Endothelial cell of umbilical vein (primary cell): ENCODE measurements around the gene F3. TPM values are rescaled to one million over a fixed set of nuclear protein-coding genes. Genes with fewer than 3 reads are reported as not detected.

Source experiments
- BruUV-seq: library from RNA; stranded (reverse); fragments of 400-500 nt; replicated peaks from 2 replicates; lab custom pipeline; 2021; lab: Mats Ljungman, UMichigan
- CTCF ChIA-PET: fragments of 300-600, 350-600 bp; sonication (Branson Sonifier 250); formaldehyde crosslinking; loops from one replicate; lab custom pipeline; 2021; ENCODE audit warnings: antibody characterized with exemption, inconsistent platforms; lab: Charles Lee
- POLR2A ChIA-PET: fragments of 300-600, 350-600 bp; sonication (Branson Sonifier 250); formaldehyde crosslinking; loops from one replicate; lab custom pipeline; 2021; ENCODE audit warnings: antibody characterized with exemption, inconsistent platforms; lab: Charles Lee
- DNase-seq: peaks from one replicate; pipeline ENCODE4 v3.0.0-alpha.2; 2011; ENCODE audit warnings: low read depth, low spot score
- FAIRE-seq: peaks from 2 replicates; lab custom pipeline; 2011; peaks lifted over from hg19 to GRCh38; lab: Jason Lieb, UNC
- H2AFZ ChIP-seq: 2 replicates; pipeline ENCODE4 v1.6.0; 2012; ENCODE audit warnings: low read depth, low read length, control low read depth, inconsistent platforms
- H3K27ac ChIP-seq: 2 replicates; pipeline ENCODE4 v1.5.1; 2011; ENCODE audit warnings: low read depth, mild to moderate bottlenecking, control low read depth, low read length, moderate library complexity; ENCODE audit not compliant: insufficient read depth
- H3K27me3 ChIP-seq, 2 experiments: 2 replicates each; pipeline versions ENCODE4 v1.6.0 to v1.6.1; 2011; ENCODE audit warnings: low read length in 2 of 2, mixed read lengths in 1 of 2; ENCODE audit not compliant: control insufficient read depth in 2 of 2, insufficient read depth in 2 of 2
- H3K36me3 ChIP-seq, 2 experiments: 2 replicates in 1 of 2; 3 replicates in 1 of 2; pipeline ENCODE4 v1.5.1; 2011; ENCODE audit warnings: low read length in 2 of 2, mild to moderate bottlenecking in 1 of 2, moderate library complexity in 1 of 2; ENCODE audit not compliant: control insufficient read depth in 2 of 2, insufficient read depth in 2 of 2; ENCODE audit errors: extremely low read depth in 1 of 2
- H3K4me1 ChIP-seq: 3 replicates; pipeline ENCODE4 v1.5.1; 2011; ENCODE audit warnings: mild to moderate bottlenecking, low read length; ENCODE audit not compliant: control insufficient read depth, insufficient read depth; ENCODE audit errors: extremely low read depth
- H3K4me2 ChIP-seq: 2 replicates; pipeline ENCODE4 v1.6.1; 2011; ENCODE audit warnings: low read length, control low read depth, mixed read lengths; ENCODE audit not compliant: insufficient read depth
- H3K4me3 ChIP-seq, 3 experiments: fragments of 200-600 bp in 1 of 3; sonication (generic), shearing (Covaris generic) in 1 of 3; replicated peaks in 1 of 3; 2 replicates each; pipeline ENCODE4 v1.5.1; 2011 to 2016; ENCODE audit warnings: control low read depth in 3 of 3, low read length in 3 of 3, mild to moderate bottlenecking in 2 of 3, inconsistent platforms in 1 of 3, low read depth in 1 of 3, moderate library complexity in 1 of 3; ENCODE audit not compliant: insufficient read depth in 1 of 3
- H3K79me2 ChIP-seq: 2 replicates; pipeline ENCODE4 v1.6.0; 2012; ENCODE audit warnings: low read length, inconsistent platforms; ENCODE audit not compliant: control insufficient read depth, insufficient read depth
- H3K9ac ChIP-seq: replicated peaks from 2 replicates; pipeline ENCODE3; 2011; ENCODE audit warnings: low read length, control low read depth; ENCODE audit not compliant: insufficient read depth; ENCODE audit errors: extremely low read depth
- H3K9me1 ChIP-seq: replicated peaks from 3 replicates; pipeline ENCODE4 v1.6.0; 2011; ENCODE audit warnings: mild to moderate bottlenecking, low read length; ENCODE audit not compliant: control insufficient read depth, insufficient read depth; ENCODE audit errors: extremely low read depth
- H3K9me3 ChIP-seq: replicated peaks from 2 replicates; pipeline ENCODE4 v1.5.1; 2012; ENCODE audit warnings: low read length, inconsistent platforms; ENCODE audit not compliant: control insufficient read depth, insufficient read depth
- H4K20me1 ChIP-seq: replicated peaks from 2 replicates; pipeline ENCODE3; 2011; ENCODE audit warnings: mild to moderate bottlenecking, low read length; ENCODE audit not compliant: control insufficient read depth, insufficient read depth; ENCODE audit errors: extremely low read depth
- CTCF ChIP-seq, 2 donors: IDR thresholded peaks; 1 replicate in 1 of 2; 2 replicates in 1 of 2; pipeline ENCODE4 v1.5.1; 2011; ENCODE audit warnings: low read length in 2 of 2, mild to moderate bottlenecking in 2 of 2, moderate library complexity in 2 of 2, control low read depth in 1 of 2, inconsistent platforms in 1 of 2, low read depth in 1 of 2; ENCODE audit not compliant: insufficient read depth in 1 of 2; ENCODE audit errors: extremely low read depth in 1 of 2
- EZH2 ChIP-seq: IDR thresholded peaks from 2 replicates; pipeline ENCODE4 v1.6.1; 2012; ENCODE audit warnings: borderline replicate concordance, low read depth, mild to moderate bottlenecking, moderate library complexity, low read length, inconsistent platforms; ENCODE audit not compliant: severe bottlenecking
- FOS ChIP-seq: IDR thresholded peaks from 2 replicates; pipeline ENCODE4 v1.6.1; 2011; ENCODE audit warnings: mild to moderate bottlenecking, low read length, moderate library complexity, borderline replicate concordance; ENCODE audit not compliant: insufficient read depth
- GATA2 ChIP-seq: IDR thresholded peaks from 2 replicates; pipeline ENCODE4 v1.7.0; 2011; ENCODE audit warnings: low read depth, mild to moderate bottlenecking, moderate library complexity, mixed read lengths, low read length; ENCODE audit not compliant: insufficient read length, insufficient read depth
- JUN ChIP-seq: IDR thresholded peaks from 2 replicates; pipeline ENCODE4 v1.6.1; 2011; ENCODE audit warnings: borderline replicate concordance, low read depth; ENCODE audit not compliant: insufficient read length, insufficient read depth
- MYC ChIP-seq: IDR thresholded peaks from one replicate; pipeline ENCODE4 v1.6.1; 2011; ENCODE audit warnings: mild to moderate bottlenecking, low read depth, low read length
- POLR2A ChIP-seq: IDR thresholded peaks from 2 replicates; pipeline ENCODE4 v1.6.1; 2012; ENCODE audit warnings: low read depth, mild to moderate bottlenecking, control low read depth, low read length
- POLR2AphosphoS5 ChIP-seq: IDR thresholded peaks from 2 replicates; pipeline ENCODE4 v1.6.1; 2012; ENCODE audit warnings: low read depth, mild to moderate bottlenecking, control low read depth, low read length, moderate library complexity; ENCODE audit not compliant: insufficient read depth
- dilution Hi-C: fragments of 300-500 bp; cut with MboI; formaldehyde crosslinking; loops from one replicate; pipeline ENCODE4 v1.15.0; 2019; ENCODE audit warnings: low sequenced_read_pairs; ENCODE audit not compliant: extremely low pct_ligation_motif_present
- intact Hi-C: fragments of 100-400 bp; cut with micrococcal nuclease; formaldehyde crosslinking; loops from one replicate; pipeline ENCODE4 v1.10.0; 2022
- polyA plus RNA-seq, 4 experiments: library from polyadenylated mRNA; depleted of rRNA in 3 of 4; stranded (reverse) in 3 of 4; unstranded in 1 of 4; fragments of >200 nt; gene quantifications; 2 replicates each; pipeline versions ENCODE4 v1.2.1 to v1.2.3, GENCODE V29; 2011 to 2012; ENCODE audit warnings: missing spikeins in 1 of 4
- total RNA-seq: library from RNA; stranded (reverse); gene quantifications from 2 replicates; pipeline ENCODE4 v1.2.3, GENCODE V29; 2021
- TF ChIP-seq, protein P1 (sequence below): IDR thresholded peaks from 2 replicates; pipeline ENCODE4 v1.6.1; 2011; ENCODE audit not compliant: insufficient read depth, insufficient read length

Gene F3
- total and polyA plus RNA-seq, 2 donors (not counting 3 experiments of a cell fraction or from before 2014, with no cell fraction given): 1.2 to 2.3 TPM

DNA sequence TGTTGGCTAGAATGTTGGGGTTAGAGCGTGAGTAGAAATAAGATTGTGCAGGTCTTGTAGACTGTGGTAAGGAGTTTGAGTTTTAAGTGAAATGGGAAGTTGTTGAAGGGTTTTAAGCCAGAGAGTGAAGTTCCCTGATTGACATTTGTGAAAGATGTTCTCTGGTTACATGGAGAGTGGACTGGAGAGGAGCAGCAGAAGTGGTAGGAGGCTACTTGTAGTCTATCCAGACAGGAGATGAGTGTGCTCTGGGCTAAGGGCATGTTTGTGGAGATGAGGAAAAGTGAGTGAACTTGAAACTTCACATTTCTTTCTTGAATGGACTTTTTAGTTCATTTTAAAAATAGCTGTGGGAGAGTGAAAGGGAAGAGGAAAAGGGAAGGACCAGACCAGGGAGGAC is 37.0 kb downstream of the F3 start:
- H3K9ac ChIP-seq: no peak overlapping the region
- no TSS peak for BruUV-seq
- H3K4me2 ChIP-seq: no peak overlapping the region
- H4K20me1 ChIP-seq: no peaks in the 10 kb centered on the region
- peaks cover 1 to 2% of the 10 kb centered on the region in 2 experiments for H3K36me3 ChIP-seq
- no peaks in the 10 kb centered on the region for H3K9me1 ChIP-seq
- H3K4me1 ChIP-seq: no peaks in the 10 kb centered on the region
- no peaks in the 10 kb centered on the region for H3K9me3 ChIP-seq
- no peak overlapping the region for H3K4me3 ChIP-seq
- no peak for TF ChIP-seq POLR2AphosphoS5
- no peak for TF ChIP-seq GATA2
- TF ChIP-seq, protein P1, sequence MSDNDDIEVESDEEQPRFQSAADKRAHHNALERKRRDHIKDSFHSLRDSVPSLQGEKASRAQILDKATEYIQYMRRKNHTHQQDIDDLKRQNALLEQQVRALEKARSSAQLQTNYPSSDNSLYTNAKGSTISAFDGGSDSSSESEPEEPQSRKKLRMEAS: no peak
- TF ChIP-seq FOS: no peak
- no peak for TF ChIP-seq EZH2
- no peak for TF ChIP-seq POLR2A
- no peak for TF ChIP-seq MYC
- TF ChIP-seq JUN: no peak
- TF ChIP-seq CTCF (IDR thresholded peaks at IDR 0.05; ENCODE audit: extremely low read depth in 1 of 2, insufficient read depth in 1 of 2, low read depth in 1 of 2, low read length in 2 of 2): no peak
- dilution Hi-C loops (no loop called here), intact Hi-C loops (no loop called here)
- H3K79me2 ChIP-seq: no peaks in the 10 kb centered on the region
- no peaks in the 10 kb centered on the region for H3K27me3 ChIP-seq
- no peak overlapping the region for H3K27ac ChIP-seq
- no peak overlapping the region for H2AFZ ChIP-seq
- FAIRE-seq: no peak
- no peak for DNase-seq
- ChIA-PET CTCF (interaction anchor here (1.3 to 1.4 kb wide), 2 partner anchors 12 to 24 kb away, joined by 5 read pairs; no protein-coding TSS in a partner anchor), POLR2A (no interaction called here)
